Activated CD4-positive, alpha-beta T cell treated with anti-CD3 and anti-CD28 coated beads, Interleukin-2, Interleukin-6, amounts not matched to agents 100 ng/mL and 50 ng/mL, durations not matched to agents 16 hours and 8 hours (primary cell): ENCODE data around the gene DNAJC19.

Source experiments
- DNase-seq: peaks from one replicate; pipeline ENCODE4 v3.0.0-alpha.2; 2020

DNAJC19 gene

GRCh38 chr3:180959691-180960090 is 29.8 kb downstream of the DNAJC19 start:
- DNase-seq, result no peak

GRCh38 chr3:180947761-180948390 is 41.7 kb downstream of the DNAJC19 start:
- DNase-seq, result no peak

GRCh38 chr3:180940826-180941225 is 48.7 kb downstream of the DNAJC19 start:
- no peak for DNase-seq

GRCh38 chr3:180934638-180935037 is 54.9 kb downstream of the DNAJC19 start:
- DNase-seq, result no peak
